Measurements from ENCODE around the gene RTF2.

Gene RTF2

GRCh38 chr20:56503916-56504315 lies 35.5 kb downstream of the RTF2 start:
- TF ChIP-seq FOXP2 (optimal IDR thresholded peaks at IDR 0.05; ENCODE audit: borderline replicate concordance, extremely low read depth, extremely low read length, insufficient read depth) (no peak), TAF1 (IDR thresholded peaks at IDR 0.05; ENCODE audit: borderline replicate concordance, insufficient read depth, low read length) (no peak), SIN3A (IDR thresholded peaks at IDR 0.05; ENCODE audit: borderline replicate concordance, insufficient read depth, low read length) (no peak), REST (IDR thresholded peaks at IDR 0.05; ENCODE audit: insufficient read depth in 1 of 2, low read depth in 2 of 2, low read length in 2 of 2) (no peak), POLR2AphosphoS5 (IDR thresholded peaks at IDR 0.05; ENCODE audit: low read depth, low read length) (no peak)

GRCh38 chr20:56504373-56505005 lies 36.1 kb downstream of the RTF2 start:
- TF ChIP-seq FOXP2 (optimal IDR thresholded peaks at IDR 0.05; ENCODE audit: borderline replicate concordance, extremely low read depth, extremely low read length, insufficient read depth), result no peak
- no peak for TF ChIP-seq POLR2AphosphoS5 (IDR thresholded peaks at IDR 0.05; ENCODE audit: low read depth, low read length)
- no peak for TF ChIP-seq SIN3A (IDR thresholded peaks at IDR 0.05; ENCODE audit: borderline replicate concordance, insufficient read depth, low read length)
- no peak for TF ChIP-seq REST (IDR thresholded peaks at IDR 0.05; ENCODE audit: insufficient read depth in 1 of 2, low read depth in 2 of 2, low read length in 2 of 2)
- no peak for TF ChIP-seq TAF1 (IDR thresholded peaks at IDR 0.05; ENCODE audit: borderline replicate concordance, insufficient read depth, low read length)

GRCh38 chr20:56506103-56506502 lies 37.7 kb downstream of the RTF2 start:
- TF ChIP-seq REST (IDR thresholded peaks at IDR 0.05; ENCODE audit: insufficient read depth in 1 of 2, low read depth in 2 of 2, low read length in 2 of 2) (no peak), FOXP2 (optimal IDR thresholded peaks at IDR 0.05; ENCODE audit: borderline replicate concordance, extremely low read depth, extremely low read length, insufficient read depth) (no peak), POLR2AphosphoS5 (IDR thresholded peaks at IDR 0.05; ENCODE audit: low read depth, low read length) (no peak), SIN3A (IDR thresholded peaks at IDR 0.05; ENCODE audit: borderline replicate concordance, insufficient read depth, low read length) (no peak), TAF1 (IDR thresholded peaks at IDR 0.05; ENCODE audit: borderline replicate concordance, insufficient read depth, low read length) (no peak)

DNA sequence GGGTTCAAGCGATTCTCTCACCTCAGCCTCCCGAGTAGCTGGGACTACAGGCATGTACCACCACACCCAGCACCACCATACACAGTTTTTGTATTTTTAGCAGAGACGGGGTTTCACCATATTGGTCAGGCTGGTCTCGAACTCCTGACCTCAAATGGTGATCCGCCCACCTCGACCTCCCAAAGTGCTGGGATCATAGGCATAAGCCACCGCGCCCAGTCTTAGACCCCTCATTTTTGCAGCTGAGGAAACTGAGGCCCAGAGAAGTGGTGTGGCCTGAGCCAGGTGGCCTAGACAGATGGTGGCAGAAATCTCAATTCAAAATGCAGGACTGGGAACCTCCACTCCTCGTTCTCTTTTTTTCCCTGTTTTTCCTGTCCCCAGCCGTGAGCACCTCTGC lies 43.5 kb downstream of the RTF2 start:
- no peak for TF ChIP-seq TAF1 (IDR thresholded peaks at IDR 0.05; ENCODE audit: borderline replicate concordance, insufficient read depth, low read length)
- TF ChIP-seq FOXP2 (optimal IDR thresholded peaks at IDR 0.05; ENCODE audit: borderline replicate concordance, extremely low read depth, extremely low read length, insufficient read depth), result no peak
- no peak for TF ChIP-seq SIN3A (IDR thresholded peaks at IDR 0.05; ENCODE audit: borderline replicate concordance, insufficient read depth, low read length)
- no peak for TF ChIP-seq POLR2AphosphoS5 (IDR thresholded peaks at IDR 0.05; ENCODE audit: low read depth, low read length)
- no peak for TF ChIP-seq REST (IDR thresholded peaks at IDR 0.05; ENCODE audit: insufficient read depth in 1 of 2, low read depth in 2 of 2, low read length in 2 of 2)

Measured in PFSK-1 (cell line).